Transverse colon (tissue), 4 donors: ENCODE data around the gene ADD1.
A peak's percentile ranks its signal among the peaks of the same experiment; 100 is the strongest.

Source experiments
- CTCF ChIP-seq, 5 experiments: fragments of 200-600 bp in 3 of 5; fragments of 450-650 bp in 2 of 5; sonication (generic) in 3 of 5; IDR thresholded peaks; 1 replicate in 2 of 5; 2 replicates in 3 of 5; pipeline ENCODE4 v1.5.1; 2016 to 2017; ENCODE audit warnings: antibody characterized with exemption in 5 of 5, inconsistent platforms in 3 of 5, mild to moderate bottlenecking in 2 of 5, moderate library complexity in 1 of 5
- EP300 ChIP-seq: sonication (generic); formaldehyde crosslinking; IDR thresholded peaks from one replicate; pipeline ENCODE4 v1.6.1; 2017; ENCODE audit warnings: antibody characterized with exemption, low read depth
- POLR2A ChIP-seq: fragments of 450-650 bp; IDR thresholded peaks from one replicate; pipeline ENCODE4 v1.6.1; 2016; ENCODE audit warnings: antibody characterized with exemption, mild to moderate bottlenecking, moderate library complexity
- POLR2AphosphoS5 ChIP-seq, 3 donors: sonication (generic); formaldehyde crosslinking; IDR thresholded peaks; one replicate each; pipeline ENCODE4 v1.6.1; 2016; ENCODE audit warnings: antibody characterized with exemption in 3 of 3

- TF ChIP-seq POLR2AphosphoS5 (IDR thresholded peaks at IDR 0.05) (peak in 2 of 3 donors; percentile 65 to 71), CTCF (IDR thresholded peaks at IDR 0.05) (no peak), POLR2A (no peak), EP300 (no peak)
These were observed 37.8 kb upstream of the ADD1 start for GRCh38 chr4:2805712-2806389.
